Activated CD4-positive, alpha-beta T cell treated with anti-CD3 and anti-CD28 coated beads, Interleukin-2, amount 10 ng/mL, durations not matched to agents 7 days and 5 days (primary cell): Measurements from ENCODE around the gene TAF1L. TPM values are rescaled to one million over a fixed set of nuclear protein-coding genes. Genes with fewer than 3 reads are reported as not detected.

ENCODE experiments used
- CTCF ChIA-PET: fragments of 350-600 bp; sonication (Branson Sonifier 250); formaldehyde crosslinking; loops from one replicate; lab custom pipeline; 2021; ENCODE audit warnings: antibody characterized with exemption; lab: Charles Lee
- POLR2A ChIA-PET: fragments of 350-600 bp; sonication (Branson Sonifier 250); formaldehyde crosslinking; loops from one replicate; lab custom pipeline; 2021; ENCODE audit warnings: antibody characterized with exemption; lab: Charles Lee
- DNase-seq: peaks from one replicate; pipeline ENCODE4 v3.0.0-alpha.2; 2020
- H3K27ac Mint-ChIP-seq: one replicate; pipeline ENCODE4 v1.8.0; 2021; ENCODE audit warnings: mild to moderate bottlenecking, moderate library complexity, mixed read lengths
- H3K27me3 Mint-ChIP-seq: one replicate; pipeline ENCODE4 v1.8.0; 2021; ENCODE audit warnings: mixed read lengths
- H3K36me3 Mint-ChIP-seq: one replicate; pipeline ENCODE4 v1.8.0; 2021; ENCODE audit warnings: low read depth, mixed read lengths
- H3K4me1 Mint-ChIP-seq: one replicate; pipeline ENCODE4 v1.8.0; 2021; ENCODE audit warnings: mixed read lengths
- H3K4me3 Mint-ChIP-seq: one replicate; pipeline ENCODE4 v1.8.0; 2021; ENCODE audit warnings: mild to moderate bottlenecking, moderate library complexity, mixed read lengths
- H3K9me3 Mint-ChIP-seq: one replicate; pipeline ENCODE4 v1.8.0; 2021; ENCODE audit warnings: mixed read lengths
- total RNA-seq, 2 experiments: library from RNA; stranded (reverse); gene quantifications; one replicate each; pipeline ENCODE4 v1.2.3, GENCODE V29; 2021

Gene TAF1L
- total RNA-seq, 2 experiments from 2014 or later, result not detected

- no peak overlapping the region for H3K4me3 Mint-ChIP-seq
- ChIA-PET POLR2A (no interaction called here), CTCF (interaction anchor here (1.0 to 5.0 kb wide), 10 partner anchors 10 to 392 kb away, joined by 3 to 94 read pairs (median 6); partner anchors contain the start of genes ACO1 and RIGI)
- no peaks in the 10 kb centered on the region for H3K9me3 Mint-ChIP-seq
- DNase-seq, result no peak
- H3K36me3 Mint-ChIP-seq, result no peaks in the 10 kb centered on the region
- H3K27ac Mint-ChIP-seq, result no peak overlapping the region
- peaks cover 1% of the 10 kb centered on the region for H3K4me1 Mint-ChIP-seq
- peaks cover 18% of the 10 kb centered on the region for H3K27me3 Mint-ChIP-seq
Observed at GRCh38 chr9:32580631-32581300, 54.7 kb downstream of the TAF1L start.

- no peaks in the 10 kb centered on the region for H3K9me3 Mint-ChIP-seq
- H3K4me1 Mint-ChIP-seq, result peaks cover 1% of the 10 kb centered on the region
- H3K27me3 Mint-ChIP-seq, result peaks cover 12% of the 10 kb centered on the region
- ChIA-PET POLR2A (no interaction called here), CTCF (interaction anchor here (0.6 to 5.0 kb wide), 10 partner anchors 16 to 393 kb away, joined by 3 to 94 read pairs (median 6); partner anchors contain the start of genes ACO1 and RIGI)
- DNase-seq, result peak; percentile 83
- H3K27ac Mint-ChIP-seq, result no peak overlapping the region
- H3K36me3 Mint-ChIP-seq, result no peaks in the 10 kb centered on the region
- H3K4me3 Mint-ChIP-seq, result no peak overlapping the region
Observed at GRCh38 chr9:32579706-32580331, 55.6 kb downstream of the TAF1L start.

Other genes starting within 250 kb of the TAF1L start
- gene RIGI, start 109.5 kb downstream of the TAF1L start, total RNA-seq, result 10 to 100 TPM; 26.9 to 28.5 TPM
- gene SMIM27, start 83.3 kb downstream of the TAF1L start, total RNA-seq, result 10 to 100 TPM; 17.1 to 20.0 TPM
- 10 to 100 TPM; 12.7 to 15.1 TPM for gene TOPORS, start 83.1 kb downstream of the TAF1L start, total RNA-seq
- 10 to 100 TPM; 35.5 to 44.9 TPM for gene NDUFB6, start 62.5 kb downstream of the TAF1L start, total RNA-seq
- not detected for gene TMEM215, start 147.9 kb upstream of the TAF1L start, total RNA-seq